Diencephalon (tissue), 1 donor: Measurements from ENCODE around the gene SPATA31D1. TPM values are rescaled to one million over a fixed set of nuclear protein-coding genes. Genes with fewer than 3 reads are reported as not detected.

ENCODE experiments used
- total RNA-seq: library from RNA; depleted of rRNA; stranded (reverse); fragments of >200 nt; gene quantifications from one replicate; pipeline ENCODE4 v1.2.3, GENCODE V29; 2014

SPATA31D1 gene
- total RNA-seq: not detected

DNA sequence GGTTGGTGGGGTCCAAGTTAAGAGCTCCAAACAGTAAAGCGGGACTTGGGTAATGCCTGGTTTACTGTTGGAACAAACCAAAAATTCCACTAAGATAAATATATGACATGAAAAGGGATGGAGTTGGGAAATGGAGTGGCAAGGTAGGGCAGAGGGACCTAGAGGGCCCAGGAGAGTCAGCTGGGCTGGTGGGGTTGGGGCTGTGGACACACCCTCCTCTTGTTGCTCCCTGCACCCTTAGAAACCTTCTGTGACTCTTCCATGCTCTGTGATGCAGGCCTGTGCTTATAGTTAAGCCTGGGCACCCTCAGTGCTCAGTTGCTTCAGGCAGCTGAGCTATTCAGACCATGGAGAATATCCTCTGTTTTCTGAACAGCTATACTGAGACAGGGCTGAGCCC is at the start of gene SPATA31D1:
SPATA31D1 (plus strand) TSS at position 301 of the 400 bp plus-strand sequence; CDS start at position 348, 47 bp downstream.

DNA sequence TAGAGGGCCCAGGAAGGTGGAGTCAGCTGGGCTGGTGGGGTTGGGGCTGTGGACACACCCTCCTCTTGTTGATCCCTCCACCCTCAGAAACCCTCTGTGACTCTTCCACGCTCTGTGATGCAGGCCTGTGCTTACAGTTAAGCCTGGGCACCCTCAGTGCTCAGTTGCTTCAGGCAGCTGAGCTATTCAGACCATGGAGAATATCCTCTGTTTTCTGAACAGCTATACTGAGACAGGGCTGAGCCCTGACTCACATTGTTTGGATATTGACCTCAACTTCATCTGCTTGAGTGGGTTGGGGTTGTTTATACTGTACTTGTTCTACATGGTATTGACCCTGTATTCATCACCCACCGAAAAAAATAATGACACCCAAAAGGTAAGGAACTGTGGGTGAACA is 45.2 kb upstream of the SPATA31D1 start, which contains the start of gene SPATA31D3:
SPATA31D3 (plus strand) TSS at position 108 of the 400 bp plus-strand sequence; CDS start at position 194, 86 bp downstream.

Other genes starting within 250 kb of the SPATA31D1 start
- not detected for gene SPATA31D4, start 60.3 kb upstream of the SPATA31D1 start, total RNA-seq
- gene SPATA31D3, start 45.3 kb upstream of the SPATA31D1 start, total RNA-seq: not detected